ENCODE data around the gene DCP1B.

DCP1B gene

GRCh38 chr12:2019126-2019525 is 14.9 kb upstream of the DCP1B start:
- POLR2A ChIA-PET (ENCODE audit: low non-redundant PET) = no interaction called here
- H3K27ac ChIP-seq = no peak overlapping the region
- CTCF ChIA-PET = interaction anchor here (1.1 kb wide), 1 partner anchor 15 kb away, joined by 3 read pairs; no protein-coding TSS in a partner anchor
- DNase-seq (ENCODE audit: low spot score) = no peak
- TF ChIP-seq, protein P1, sequence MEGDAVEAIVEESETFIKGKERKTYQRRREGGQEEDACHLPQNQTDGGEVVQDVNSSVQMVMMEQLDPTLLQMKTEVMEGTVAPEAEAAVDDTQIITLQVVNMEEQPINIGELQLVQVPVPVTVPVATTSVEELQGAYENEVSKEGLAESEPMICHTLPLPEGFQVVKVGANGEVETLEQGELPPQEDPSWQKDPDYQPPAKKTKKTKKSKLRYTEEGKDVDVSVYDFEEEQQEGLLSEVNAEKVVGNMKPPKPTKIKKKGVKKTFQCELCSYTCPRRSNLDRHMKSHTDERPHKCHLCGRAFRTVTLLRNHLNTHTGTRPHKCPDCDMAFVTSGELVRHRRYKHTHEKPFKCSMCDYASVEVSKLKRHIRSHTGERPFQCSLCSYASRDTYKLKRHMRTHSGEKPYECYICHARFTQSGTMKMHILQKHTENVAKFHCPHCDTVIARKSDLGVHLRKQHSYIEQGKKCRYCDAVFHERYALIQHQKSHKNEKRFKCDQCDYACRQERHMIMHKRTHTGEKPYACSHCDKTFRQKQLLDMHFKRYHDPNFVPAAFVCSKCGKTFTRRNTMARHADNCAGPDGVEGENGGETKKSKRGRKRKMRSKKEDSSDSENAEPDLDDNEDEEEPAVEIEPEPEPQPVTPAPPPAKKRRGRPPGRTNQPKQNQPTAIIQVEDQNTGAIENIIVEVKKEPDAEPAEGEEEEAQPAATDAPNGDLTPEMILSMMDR (conservative IDR thresholded peaks at IDR 0.05; ENCODE audit: low read depth) = no peak

DNA sequence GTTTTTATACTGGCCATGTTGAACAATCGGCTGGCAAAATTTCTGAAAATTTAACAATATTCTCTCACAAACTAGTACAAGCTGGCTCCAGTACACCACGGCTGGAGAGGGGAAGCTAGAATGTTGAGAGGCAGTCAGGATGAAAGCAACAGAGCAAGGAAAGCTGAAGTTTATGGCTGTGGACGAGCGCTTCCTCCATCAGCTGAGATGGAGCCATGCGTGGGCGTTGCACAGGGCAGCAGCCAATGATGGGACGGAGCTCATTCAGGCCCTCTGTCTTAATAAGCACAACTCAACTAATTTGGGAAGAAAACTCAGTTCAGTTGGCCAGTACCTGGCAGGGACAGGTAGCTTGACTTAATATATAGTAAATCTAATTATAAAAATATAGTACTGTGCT is 14.1 kb upstream of the DCP1B start:
- DNase-seq (ENCODE audit: low spot score) = no peak
- ChIA-PET POLR2A (ENCODE audit: low non-redundant PET) (no interaction called here), CTCF (no interaction called here)
- H3K27ac ChIP-seq = no peak overlapping the region
- TF ChIP-seq, protein P1 (conservative IDR thresholded peaks at IDR 0.05; ENCODE audit: low read depth) = no peak

DNA sequence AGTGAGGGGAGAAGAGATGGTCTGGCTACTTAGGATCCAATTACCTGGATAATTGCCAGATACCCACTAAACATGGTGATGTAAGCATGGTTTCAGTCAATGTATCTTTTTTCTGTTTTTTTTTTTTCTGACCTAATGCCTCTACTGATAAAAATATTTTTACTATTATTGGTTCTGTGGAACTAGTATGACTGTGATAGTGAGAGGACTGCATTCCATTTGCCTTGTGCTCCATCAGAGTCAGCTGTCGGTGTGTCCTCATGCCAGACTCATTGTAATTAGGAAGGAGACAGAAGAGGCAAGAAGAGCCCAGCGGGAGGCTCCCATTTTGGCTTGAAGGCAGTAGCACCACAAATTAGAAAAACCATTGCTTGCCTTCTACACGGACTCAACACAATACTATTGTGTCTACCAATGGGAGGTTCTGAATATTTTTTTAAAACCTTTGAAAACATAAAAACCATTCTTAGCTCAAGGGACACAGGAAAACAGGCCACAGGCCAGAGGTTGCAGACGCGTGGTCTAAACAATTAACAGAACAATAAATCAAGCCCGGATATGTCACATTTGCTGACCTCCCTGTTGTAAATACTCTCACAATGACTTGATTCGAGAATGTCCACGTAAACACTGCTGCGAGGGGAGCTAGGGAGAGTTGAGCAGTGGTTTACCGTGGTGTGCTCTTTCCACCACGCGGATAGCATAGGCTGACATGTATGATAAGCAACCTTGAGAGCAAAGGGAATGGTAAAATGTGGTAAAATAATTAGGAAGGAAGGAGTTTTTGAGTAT is 13.5 kb upstream of the DCP1B start:
- POLR2A ChIA-PET (ENCODE audit: low non-redundant PET) = interaction anchor here (0.5 kb wide), 1 partner anchor 9 kb away, joined by 3 read pairs; no protein-coding TSS in a partner anchor
- CTCF ChIA-PET = interaction anchor here (0.7 kb wide), 1 partner anchor 155 kb away, joined by 3 read pairs; no protein-coding TSS in a partner anchor
- no peak for DNase-seq (ENCODE audit: low spot score)
- H3K27ac ChIP-seq = no peak overlapping the region
- TF ChIP-seq, protein P1 (conservative IDR thresholded peaks at IDR 0.05; ENCODE audit: low read depth) = no peak

- TF ChIP-seq, protein P1 (conservative IDR thresholded peaks at IDR 0.05; ENCODE audit: low read depth) = no peak
- H3K27ac ChIP-seq = no peak overlapping the region
- ChIA-PET POLR2A (ENCODE audit: low non-redundant PET) (interaction anchor here (0.5 kb wide), 1 partner anchor 9 kb away, joined by 3 read pairs; no protein-coding TSS in a partner anchor), CTCF (no interaction called here)
- no peak for DNase-seq (ENCODE audit: low spot score)
Observed at GRCh38 chr12:2016862-2017545, 12.7 kb upstream of the DCP1B start.

GRCh38 chr12:2014231-2014630 is 10.0 kb upstream of the DCP1B start:
- no peak for DNase-seq (ENCODE audit: low spot score)
- TF ChIP-seq, protein P1 (conservative IDR thresholded peaks at IDR 0.05; ENCODE audit: low read depth) = no peak
- POLR2A ChIA-PET (ENCODE audit: low non-redundant PET) = no interaction called here
- no peak overlapping the region for H3K27ac ChIP-seq
- CTCF ChIA-PET = no interaction called here

DNA sequence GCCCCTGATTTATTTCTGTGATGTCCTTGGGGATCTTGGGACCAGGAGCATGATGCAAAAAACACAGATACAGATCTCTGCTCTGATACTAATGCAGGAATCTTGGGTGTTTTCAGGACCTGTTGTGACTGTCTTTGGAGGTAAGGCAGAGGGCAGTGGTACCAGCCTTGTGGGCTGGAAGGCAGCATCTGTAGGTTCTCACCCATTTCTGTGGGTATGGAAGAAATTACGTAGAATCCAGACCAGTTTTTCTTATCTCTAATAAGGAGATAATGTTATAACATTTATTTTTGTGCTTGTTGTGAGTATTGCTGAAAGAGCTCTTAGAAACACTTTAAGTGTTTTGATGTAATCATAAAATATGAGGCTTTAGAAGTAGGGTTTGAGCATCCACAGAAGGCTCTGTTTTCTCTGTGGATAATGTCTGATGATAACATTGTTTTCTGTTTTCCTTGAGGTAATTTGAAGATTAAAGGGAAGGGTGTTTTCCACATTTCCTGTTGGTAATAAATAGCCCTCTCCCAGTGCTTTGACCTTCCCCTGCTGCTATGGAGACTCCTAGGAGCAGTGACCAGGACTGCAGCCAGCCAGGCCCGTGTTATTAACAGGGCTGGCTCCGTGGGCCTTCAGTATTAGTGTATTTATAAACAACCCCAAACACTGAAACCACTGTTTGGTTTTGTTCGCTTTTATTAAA is 9.4 kb upstream of the DCP1B start:
- H3K27ac ChIP-seq = no peak overlapping the region
- ChIA-PET POLR2A (ENCODE audit: low non-redundant PET) (no interaction called here), CTCF (interaction anchor here (0.6 kb wide), 1 partner anchor 17 kb away, joined by 4 read pairs; no protein-coding TSS in a partner anchor)
- TF ChIP-seq, protein P1 (conservative IDR thresholded peaks at IDR 0.05; ENCODE audit: low read depth) = no peak
- no peak for DNase-seq (ENCODE audit: low spot score)
